ENCODE measurements around the gene ITM2C.

The ITM2C gene

DNA sequence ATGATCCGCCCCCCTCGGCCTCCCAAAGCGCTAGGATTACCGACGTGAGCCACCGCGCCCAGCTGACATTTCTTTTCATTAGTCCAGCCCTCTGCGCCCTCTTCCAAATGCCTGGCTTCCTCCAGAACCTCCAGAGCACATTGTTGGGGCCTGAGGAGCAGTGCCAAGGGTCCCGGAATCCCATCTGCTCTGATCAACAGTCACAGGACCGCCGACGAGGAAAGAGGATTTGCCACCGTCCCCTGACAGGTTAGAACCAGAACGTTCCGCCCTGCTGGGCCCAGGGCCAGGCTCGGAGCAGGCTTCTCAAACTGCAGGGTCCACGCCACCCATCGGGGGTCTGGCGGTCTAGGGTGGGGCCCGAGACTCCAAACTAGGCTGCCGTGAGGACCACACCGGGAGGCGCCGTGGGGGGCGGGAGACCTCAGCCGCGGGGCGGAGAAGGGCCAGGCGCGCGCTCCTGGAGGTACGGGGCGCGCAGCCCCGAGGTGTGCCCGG lies 36.9 kb upstream of the ITM2C start:
- peak overlapping the region; percentile 8 for H3K4me3 ChIP-seq (ENCODE audit: low read depth, low read length, poor library complexity, severe bottlenecking)
- no peak overlapping the region for H3K9ac ChIP-seq (ENCODE audit: low read length)
- no peak overlapping the region for H2AFZ ChIP-seq (ENCODE audit: low read length)
- H3K36me3 ChIP-seq (ENCODE audit: insufficient read depth, low read length): no peaks in the 10 kb centered on the region; the same call in 1 of the 2 replicates
- H4K20me1 ChIP-seq (ENCODE audit: insufficient read depth, low read length): no peaks in the 10 kb centered on the region
- H3K9me3 ChIP-seq (ENCODE audit: low read length): peaks cover 4% of the 10 kb centered on the region; the same call in 1 of the 2 replicates
- peaks cover 12% of the 10 kb centered on the region; the same call in 1 of the 2 replicates for H3K27me3 ChIP-seq (ENCODE audit: insufficient read depth, low read length)
- no peaks in the 10 kb centered on the region for H3K4me1 ChIP-seq (ENCODE audit: insufficient read depth, low read length, severe bottlenecking)
- no peaks in the 10 kb centered on the region for H3K9me2 ChIP-seq (ENCODE audit: low read depth, low read length)
- TF ChIP-seq, protein P1, sequence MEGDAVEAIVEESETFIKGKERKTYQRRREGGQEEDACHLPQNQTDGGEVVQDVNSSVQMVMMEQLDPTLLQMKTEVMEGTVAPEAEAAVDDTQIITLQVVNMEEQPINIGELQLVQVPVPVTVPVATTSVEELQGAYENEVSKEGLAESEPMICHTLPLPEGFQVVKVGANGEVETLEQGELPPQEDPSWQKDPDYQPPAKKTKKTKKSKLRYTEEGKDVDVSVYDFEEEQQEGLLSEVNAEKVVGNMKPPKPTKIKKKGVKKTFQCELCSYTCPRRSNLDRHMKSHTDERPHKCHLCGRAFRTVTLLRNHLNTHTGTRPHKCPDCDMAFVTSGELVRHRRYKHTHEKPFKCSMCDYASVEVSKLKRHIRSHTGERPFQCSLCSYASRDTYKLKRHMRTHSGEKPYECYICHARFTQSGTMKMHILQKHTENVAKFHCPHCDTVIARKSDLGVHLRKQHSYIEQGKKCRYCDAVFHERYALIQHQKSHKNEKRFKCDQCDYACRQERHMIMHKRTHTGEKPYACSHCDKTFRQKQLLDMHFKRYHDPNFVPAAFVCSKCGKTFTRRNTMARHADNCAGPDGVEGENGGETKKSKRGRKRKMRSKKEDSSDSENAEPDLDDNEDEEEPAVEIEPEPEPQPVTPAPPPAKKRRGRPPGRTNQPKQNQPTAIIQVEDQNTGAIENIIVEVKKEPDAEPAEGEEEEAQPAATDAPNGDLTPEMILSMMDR (IDR thresholded peaks at IDR 0.05; ENCODE audit: low read length): no peak
- no peak for TF ChIP-seq EZH2 (IDR thresholded peaks at IDR 0.05; ENCODE audit: borderline replicate concordance, low read length)
- H3K79me2 ChIP-seq (ENCODE audit: insufficient read depth, low read length): no peaks in the 10 kb centered on the region
- H3K4me2 ChIP-seq (ENCODE audit: low read length): peak overlapping the region; percentile 19; the same call in 1 of the 2 replicates
- no peak overlapping the region for H3K27ac ChIP-seq (ENCODE audit: low read depth, low read length, poor library complexity, severe bottlenecking)
- no peaks in the 10 kb centered on the region for H3F3A ChIP-seq (ENCODE audit: insufficient read depth, low read length)

DNA sequence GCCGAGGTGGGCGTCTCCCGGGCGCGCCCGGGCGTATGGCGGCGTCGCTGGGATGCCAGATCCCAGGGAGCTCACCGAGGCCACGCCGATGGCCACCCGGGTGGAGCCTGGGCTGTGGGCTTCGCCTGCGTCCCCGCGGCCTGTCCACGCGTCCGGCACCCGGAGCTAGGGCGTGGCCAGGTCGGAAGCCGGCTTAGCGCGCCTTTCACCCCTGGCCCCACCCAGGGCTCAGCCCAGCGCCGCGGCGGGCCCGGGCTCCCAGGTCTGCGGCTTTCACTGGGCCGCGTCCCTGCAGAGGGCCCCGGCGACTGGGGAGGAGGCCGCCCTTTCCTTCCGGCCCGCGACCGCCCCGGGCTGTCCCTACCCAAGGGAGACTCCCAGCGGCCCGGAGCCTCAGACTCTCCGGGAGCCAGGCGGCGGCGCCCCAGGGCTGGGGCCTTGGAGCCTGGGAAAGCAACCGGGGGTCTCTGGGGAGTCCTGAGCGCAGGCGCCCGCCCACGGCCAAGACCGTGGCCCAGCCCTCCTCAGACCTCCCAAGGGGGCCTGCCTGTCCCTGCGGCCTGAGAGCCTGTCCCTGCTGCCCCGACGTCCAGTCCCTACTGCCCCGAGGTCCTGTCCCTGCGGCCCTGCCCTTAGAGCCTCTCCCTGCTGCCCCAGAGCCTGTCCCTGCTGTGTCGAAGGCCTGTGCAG lies 36.3 kb upstream of the ITM2C start:
- H3K27ac ChIP-seq (ENCODE audit: low read depth, low read length, poor library complexity, severe bottlenecking): no peak overlapping the region
- H3K9ac ChIP-seq (ENCODE audit: low read length): no peak overlapping the region
- peak overlapping the region; percentile 8 for H3K4me3 ChIP-seq (ENCODE audit: low read depth, low read length, poor library complexity, severe bottlenecking)
- no peaks in the 10 kb centered on the region for H3K4me1 ChIP-seq (ENCODE audit: insufficient read depth, low read length, severe bottlenecking)
- H3K79me2 ChIP-seq (ENCODE audit: insufficient read depth, low read length): no peaks in the 10 kb centered on the region
- no peaks in the 10 kb centered on the region for H3K9me2 ChIP-seq (ENCODE audit: low read depth, low read length)
- H3K9me3 ChIP-seq (ENCODE audit: low read length): peaks cover 4% of the 10 kb centered on the region; the same call in 1 of the 2 replicates
- 0 out of 2 replicates have a peak overlapping the region, but pooled peaks have one; percentile 19 for H3K4me2 ChIP-seq (ENCODE audit: low read length)
- H3F3A ChIP-seq (ENCODE audit: insufficient read depth, low read length): no peaks in the 10 kb centered on the region
- H2AFZ ChIP-seq (ENCODE audit: low read length): no peak overlapping the region
- TF ChIP-seq EZH2 (IDR thresholded peaks at IDR 0.05; ENCODE audit: borderline replicate concordance, low read length): no peak
- TF ChIP-seq, protein P1 (IDR thresholded peaks at IDR 0.05; ENCODE audit: low read length): no peak
- no peaks in the 10 kb centered on the region; the same call in 1 of the 2 replicates for H3K36me3 ChIP-seq (ENCODE audit: insufficient read depth, low read length)
- H4K20me1 ChIP-seq (ENCODE audit: insufficient read depth, low read length): no peaks in the 10 kb centered on the region
- H3K27me3 ChIP-seq (ENCODE audit: insufficient read depth, low read length): peaks cover 12% of the 10 kb centered on the region; the same call in 1 of the 2 replicates

DNA sequence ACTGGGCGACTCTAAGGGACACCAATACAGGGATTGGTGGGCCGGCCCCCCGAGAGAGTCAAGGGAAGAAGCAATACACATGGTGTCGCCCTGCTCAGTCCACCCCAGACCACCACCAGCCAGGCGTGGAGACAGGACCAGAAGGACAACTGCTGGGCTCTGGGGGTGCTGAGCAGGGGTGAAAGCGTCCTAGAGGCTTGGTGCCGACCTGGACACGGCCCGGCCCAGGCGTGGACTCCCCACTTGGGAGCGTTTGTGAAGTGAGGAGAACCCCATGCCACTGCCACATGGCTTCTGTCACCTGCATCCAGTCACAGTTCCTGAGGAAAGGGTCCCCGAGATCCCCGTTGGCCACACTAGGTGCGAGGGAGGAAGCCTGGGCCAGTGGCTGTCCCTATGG lies 35.4 kb upstream of the ITM2C start:
- Histone ChIP-seq H3K79me2 (ENCODE audit: insufficient read depth, low read length) (no peaks in the 10 kb centered on the region), H3K36me3 (ENCODE audit: insufficient read depth, low read length) (no peaks in the 10 kb centered on the region; the same call in 1 of the 2 replicates), H3K27me3 (ENCODE audit: insufficient read depth, low read length) (peaks cover 12% of the 10 kb centered on the region; the same call in 1 of the 2 replicates), H3K9me3 (ENCODE audit: low read length) (peaks cover 4% of the 10 kb centered on the region; the same call in 1 of the 2 replicates), H3K9ac (ENCODE audit: low read length) (no peak overlapping the region), H3F3A (ENCODE audit: insufficient read depth, low read length) (no peaks in the 10 kb centered on the region), H3K9me2 (ENCODE audit: low read depth, low read length) (no peaks in the 10 kb centered on the region), H2AFZ (ENCODE audit: low read length) (no peak overlapping the region), H4K20me1 (ENCODE audit: insufficient read depth, low read length) (no peaks in the 10 kb centered on the region), H3K27ac (ENCODE audit: low read depth, low read length, poor library complexity, severe bottlenecking) (no peak overlapping the region), H3K4me2 (ENCODE audit: low read length) (no peak overlapping the region), H3K4me1 (ENCODE audit: insufficient read depth, low read length, severe bottlenecking) (no peaks in the 10 kb centered on the region), H3K4me3 (ENCODE audit: low read depth, low read length, poor library complexity, severe bottlenecking) (no peak overlapping the region)
- TF ChIP-seq EZH2 (IDR thresholded peaks at IDR 0.05; ENCODE audit: borderline replicate concordance, low read length): no peak
- TF ChIP-seq, protein P1 (IDR thresholded peaks at IDR 0.05; ENCODE audit: low read length): no peak

All from OCI-LY1 (cell line).